PFSK-1 (cell line): ENCODE data around the gene ALPK3.

Source experiments
- POLR2AphosphoS5 ChIP-seq: IDR thresholded peaks from 2 replicates; pipeline ENCODE4 v1.6.1; 2012; ENCODE audit warnings: low read depth, mild to moderate bottlenecking, control low read depth, low read length, moderate library complexity
- REST ChIP-seq, 2 experiments: IDR thresholded peaks; 2 replicates each; pipeline versions ENCODE4 v1.6.1 to v1.8.0; 2011 to 2012; ENCODE audit warnings: low read depth in 2 of 2, low read length in 2 of 2, control low read depth in 1 of 2, inconsistent platforms in 1 of 2, mild to moderate bottlenecking in 1 of 2, moderate library complexity in 1 of 2; ENCODE audit not compliant: insufficient read depth in 1 of 2
- SIN3A ChIP-seq: IDR thresholded peaks from 2 replicates; pipeline ENCODE4 v1.6.1; 2012; ENCODE audit warnings: mild to moderate bottlenecking, low read length, moderate library complexity, borderline replicate concordance; ENCODE audit not compliant: insufficient read depth

DNA sequence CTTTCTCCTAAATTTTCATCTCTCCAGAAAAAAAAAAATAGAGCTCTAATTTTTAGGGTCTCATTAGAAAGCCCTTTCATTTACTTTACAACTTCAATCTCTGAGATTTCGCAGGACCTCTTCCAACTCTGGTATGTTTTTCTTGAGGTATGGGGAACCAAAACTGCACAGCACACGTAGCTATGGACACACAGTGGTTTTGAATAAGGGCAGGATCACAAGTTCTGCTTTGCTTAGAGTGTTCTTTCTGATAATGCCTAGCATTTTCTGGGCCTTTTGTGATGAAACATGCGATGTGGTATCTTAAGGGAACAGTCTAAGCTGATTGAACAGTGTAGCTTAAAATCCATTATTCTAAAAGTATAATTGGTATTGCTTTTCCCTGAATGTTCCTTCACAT lies 43.4 kb upstream of the ALPK3 start:
- no peak for TF ChIP-seq SIN3A
- no peak for TF ChIP-seq POLR2AphosphoS5
- no peak for TF ChIP-seq REST (IDR thresholded peaks at IDR 0.05; ENCODE audit: insufficient read depth in 1 of 2, low read depth in 2 of 2, low read length in 2 of 2)
